HuH-7.5 (cell line): Measurements from ENCODE around the gene CNTNAP2.
"Not testable (repeated sequence)": the region's sequence is repeated elsewhere in the genome, so short reads cannot be mapped to it uniquely, and the experiment has no call there.

Experiments
- DNase-seq: peaks from one replicate; pipeline ENCODE4 v3.0.0; 2011; ENCODE audit warnings: low spot score

Gene CNTNAP2

GRCh38 chr7:148265896-148266295 lies 2149.3 kb downstream of the CNTNAP2 start:
- no peak for DNase-seq

GRCh38 chr7:148266795-148267194 lies 2150.2 kb downstream of the CNTNAP2 start:
- DNase-seq, result no peak

- no peak for DNase-seq
Measured at GRCh38 chr7:148270576-148270975, 2154.0 kb downstream of the CNTNAP2 start.

GRCh38 chr7:148274118-148274517 lies 2157.5 kb downstream of the CNTNAP2 start:
- DNase-seq, result no peak

- no peak for DNase-seq
Measured at GRCh38 chr7:148275359-148275890, 2158.8 kb downstream of the CNTNAP2 start.

GRCh38 chr7:148276314-148277041 lies 2159.9 kb downstream of the CNTNAP2 start:
- DNase-seq, result no peak

GRCh38 chr7:148277042-148277660 lies 2160.6 kb downstream of the CNTNAP2 start:
- no peak for DNase-seq

GRCh38 chr7:148286150-148286549 lies 2169.5 kb downstream of the CNTNAP2 start:
- peak; percentile 38 for DNase-seq

- no peak for DNase-seq
Measured at GRCh38 chr7:148287538-148287937, 2170.9 kb downstream of the CNTNAP2 start.

GRCh38 chr7:148288592-148289151 lies 2172.1 kb downstream of the CNTNAP2 start:
- no peak for DNase-seq

GRCh38 chr7:148289630-148290029 lies 2173.0 kb downstream of the CNTNAP2 start:
- DNase-seq, result no peak

GRCh38 chr7:148290538-148290937 lies 2173.9 kb downstream of the CNTNAP2 start:
- DNase-seq, result no peak

- DNase-seq, result no peak
Measured at GRCh38 chr7:148291799-148292198, 2175.2 kb downstream of the CNTNAP2 start.

- no peak for DNase-seq
Measured at GRCh38 chr7:148296994-148297644, 2180.5 kb downstream of the CNTNAP2 start.

GRCh38 chr7:148298768-148299167 lies 2182.2 kb downstream of the CNTNAP2 start:
- DNase-seq, result not testable (repeated sequence)

GRCh38 chr7:148299350-148300276 lies 2183.0 kb downstream of the CNTNAP2 start:
- peak; percentile 27 for DNase-seq

GRCh38 chr7:148302436-148302835 lies 2185.8 kb downstream of the CNTNAP2 start:
- not testable (repeated sequence) for DNase-seq

GRCh38 chr7:148303295-148304082 lies 2186.9 kb downstream of the CNTNAP2 start:
- DNase-seq, result no peak

- DNase-seq, result no peak
Measured at GRCh38 chr7:148304083-148304335, 2187.4 kb downstream of the CNTNAP2 start.

- no peak for DNase-seq
Measured at GRCh38 chr7:148304456-148304855, 2187.9 kb downstream of the CNTNAP2 start.

GRCh38 chr7:148306759-148307158 lies 2190.2 kb downstream of the CNTNAP2 start:
- DNase-seq, result no peak
